GM21619 (cell line): ENCODE results near the gene RCAN1.

Experiments used
- ATAC-seq: cut with Tn5 transposase; IDR thresholded peaks from one replicate; pipeline ENCODE4 v1.9.1; 2021; ENCODE audit not compliant: unreplicated experiment

The RCAN1 gene

DNA sequence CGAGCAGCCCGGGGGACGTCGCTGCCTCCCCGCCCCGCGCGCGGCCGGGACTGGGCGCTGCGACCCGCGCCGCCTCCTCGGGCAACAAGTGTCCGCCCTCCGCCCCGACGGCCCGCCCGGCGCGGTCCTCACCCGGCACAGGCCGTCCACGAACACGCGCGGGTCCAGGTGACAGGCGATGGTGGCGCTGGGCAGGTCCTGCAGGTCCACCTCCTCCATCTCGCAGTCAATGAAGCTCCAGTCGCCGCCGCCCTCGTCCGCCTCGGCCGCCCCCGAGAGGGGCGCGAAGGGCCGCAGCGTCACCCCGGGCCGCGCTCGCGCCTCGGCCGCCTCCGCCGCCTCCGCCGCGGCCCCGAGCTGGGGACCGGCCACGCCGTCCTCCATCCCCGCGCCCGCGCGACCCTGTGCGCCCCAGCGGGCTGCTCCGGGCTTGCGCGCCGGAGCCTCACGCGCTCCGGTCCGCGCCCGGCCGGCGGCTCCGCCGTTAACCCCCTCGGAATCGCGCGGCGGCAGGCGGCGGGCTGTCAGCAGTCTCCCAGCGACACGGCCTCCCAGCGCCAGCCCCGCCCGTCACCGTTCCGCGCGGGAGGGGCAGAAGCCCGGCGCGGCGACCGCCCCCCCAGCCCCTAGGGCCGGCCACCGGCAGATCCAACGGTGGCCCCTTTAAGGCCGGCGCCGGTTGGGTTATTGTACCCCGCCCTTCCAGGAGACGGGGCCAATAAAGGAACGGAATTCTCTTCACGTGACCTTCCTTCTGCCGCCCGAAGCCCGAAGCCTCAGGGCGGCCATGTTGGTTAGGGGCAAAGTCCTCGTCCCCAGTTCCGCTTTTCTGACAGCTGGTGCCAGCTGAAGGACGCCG, at the start of gene RCAN1:
RCAN1 (minus strand) TSS at position 486 of the 859 bp plus-strand sequence; CDS start at position 384, 102 bp downstream.
- ATAC-seq = peak; percentile 95

DNA sequence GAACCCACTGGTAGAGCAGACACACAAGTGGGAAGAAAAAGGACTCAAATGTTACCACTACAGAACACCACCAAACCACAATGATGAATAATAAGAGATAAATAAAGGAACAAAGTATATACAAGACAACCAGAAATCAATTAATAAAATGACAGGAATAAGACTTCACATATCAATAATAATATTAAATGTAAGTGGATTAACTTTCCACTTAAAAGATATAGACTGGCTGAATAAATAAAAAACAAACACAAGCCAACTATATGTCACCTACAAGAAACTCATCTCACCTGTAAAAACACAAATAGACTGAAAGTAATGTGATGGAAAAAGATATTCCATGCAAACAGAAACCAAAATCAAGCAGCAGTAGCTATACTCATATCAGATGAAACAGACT, 46.9 kb upstream of the RCAN1 start:
- ATAC-seq = no peak

DNA sequence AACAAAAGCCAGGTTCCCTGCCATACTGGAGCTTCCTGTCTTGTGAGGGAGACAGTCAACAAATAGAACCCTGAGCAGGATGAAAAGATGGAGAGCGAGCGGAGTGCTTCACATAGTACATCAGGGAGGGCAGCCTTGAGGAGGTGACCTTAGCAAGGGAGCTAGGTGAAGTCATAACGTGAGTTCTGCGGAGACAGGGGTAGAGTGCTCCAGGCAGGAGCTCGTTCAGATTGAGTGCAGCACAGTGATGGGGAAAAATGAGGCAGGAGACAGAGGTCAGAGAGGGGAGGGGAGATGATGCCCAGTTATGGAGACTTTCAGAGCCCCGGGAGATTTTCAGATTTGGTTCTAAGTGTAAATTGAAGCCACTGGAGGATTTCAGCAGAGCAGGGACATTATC, 38.6 kb upstream of the RCAN1 start:
- no peak for ATAC-seq

- no peak for ATAC-seq
Measured at GRCh38 chr21:34651642-34652041, 36.7 kb upstream of the RCAN1 start.

DNA sequence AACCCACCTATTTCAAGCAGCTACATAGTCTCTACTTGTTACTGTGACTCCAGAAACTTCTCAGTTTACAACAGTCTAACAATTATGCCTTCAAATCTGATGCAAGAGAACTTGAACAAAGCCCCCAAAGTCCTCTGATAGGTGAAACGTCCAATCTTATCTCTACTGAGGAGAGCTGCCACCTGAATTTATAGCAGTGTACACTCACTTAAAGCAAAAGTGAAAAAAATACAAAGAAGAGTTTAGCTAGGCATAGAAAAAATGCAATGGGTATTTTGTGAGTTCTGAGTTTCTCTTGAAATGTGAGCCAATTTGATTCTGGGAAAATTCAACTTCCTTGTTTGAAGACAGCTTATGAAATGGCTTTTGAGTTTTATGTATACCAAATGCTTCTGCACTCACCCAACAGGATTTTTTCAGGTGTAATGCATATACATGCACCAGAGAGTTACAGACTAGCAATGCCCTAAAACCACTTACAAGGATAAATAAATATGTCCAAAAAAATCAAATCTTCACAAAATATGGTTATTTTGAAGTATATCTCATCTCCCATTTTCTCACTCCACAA, 36.0 kb upstream of the RCAN1 start:
- no peak for ATAC-seq

GRCh38 chr21:34649400-34649799, 34.5 kb upstream of the RCAN1 start:
- ATAC-seq = no peak

DNA sequence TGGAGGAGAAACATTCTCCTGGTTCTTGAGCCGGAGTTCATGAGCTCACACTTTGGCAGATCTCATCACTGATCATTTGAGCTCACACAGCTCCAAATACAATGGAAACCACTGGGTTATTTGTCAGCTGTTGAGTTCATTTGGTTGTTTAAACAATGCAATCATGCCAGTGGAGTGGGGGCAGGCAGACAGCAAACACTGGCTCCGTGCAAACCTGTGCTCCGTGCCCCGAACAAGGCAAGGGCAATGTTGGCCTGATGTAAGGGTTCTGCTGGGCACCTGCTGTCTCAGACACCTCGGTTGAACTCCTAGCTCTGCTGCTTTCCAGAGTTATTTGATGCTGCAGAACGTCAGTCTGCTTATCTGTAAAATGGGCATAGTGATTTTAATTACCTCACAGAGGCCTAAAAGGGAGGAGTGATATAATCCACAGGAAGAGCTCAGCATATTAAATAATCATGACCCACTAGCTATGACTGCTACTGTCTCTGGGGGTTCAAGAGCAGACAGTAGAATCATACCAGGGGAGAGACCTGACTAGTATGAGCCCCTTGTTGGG, 33.9 kb upstream of the RCAN1 start:
- ATAC-seq = no peak

- ATAC-seq = no peak
Measured at GRCh38 chr21:34647555-34647954, 32.6 kb upstream of the RCAN1 start.

DNA sequence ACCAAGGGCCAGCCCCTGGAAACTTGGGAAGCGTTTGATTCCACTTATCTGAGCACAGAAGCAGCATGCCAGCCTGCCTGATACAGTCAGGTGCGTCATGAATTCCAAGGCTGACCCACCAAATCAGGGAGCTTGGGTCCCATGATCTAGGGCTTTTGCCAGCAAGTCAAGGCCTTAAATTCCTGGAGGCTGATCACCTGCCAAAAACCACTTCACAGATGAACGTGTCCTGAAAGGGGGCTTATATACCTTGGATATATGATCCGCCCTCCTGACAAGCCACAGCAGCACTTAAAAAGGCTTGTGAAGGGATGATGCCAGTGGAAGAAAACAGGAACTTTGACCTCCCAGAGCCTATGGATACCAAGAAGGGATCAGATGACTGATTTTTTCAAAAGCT, 29.9 kb upstream of the RCAN1 start:
- no peak for ATAC-seq

DNA sequence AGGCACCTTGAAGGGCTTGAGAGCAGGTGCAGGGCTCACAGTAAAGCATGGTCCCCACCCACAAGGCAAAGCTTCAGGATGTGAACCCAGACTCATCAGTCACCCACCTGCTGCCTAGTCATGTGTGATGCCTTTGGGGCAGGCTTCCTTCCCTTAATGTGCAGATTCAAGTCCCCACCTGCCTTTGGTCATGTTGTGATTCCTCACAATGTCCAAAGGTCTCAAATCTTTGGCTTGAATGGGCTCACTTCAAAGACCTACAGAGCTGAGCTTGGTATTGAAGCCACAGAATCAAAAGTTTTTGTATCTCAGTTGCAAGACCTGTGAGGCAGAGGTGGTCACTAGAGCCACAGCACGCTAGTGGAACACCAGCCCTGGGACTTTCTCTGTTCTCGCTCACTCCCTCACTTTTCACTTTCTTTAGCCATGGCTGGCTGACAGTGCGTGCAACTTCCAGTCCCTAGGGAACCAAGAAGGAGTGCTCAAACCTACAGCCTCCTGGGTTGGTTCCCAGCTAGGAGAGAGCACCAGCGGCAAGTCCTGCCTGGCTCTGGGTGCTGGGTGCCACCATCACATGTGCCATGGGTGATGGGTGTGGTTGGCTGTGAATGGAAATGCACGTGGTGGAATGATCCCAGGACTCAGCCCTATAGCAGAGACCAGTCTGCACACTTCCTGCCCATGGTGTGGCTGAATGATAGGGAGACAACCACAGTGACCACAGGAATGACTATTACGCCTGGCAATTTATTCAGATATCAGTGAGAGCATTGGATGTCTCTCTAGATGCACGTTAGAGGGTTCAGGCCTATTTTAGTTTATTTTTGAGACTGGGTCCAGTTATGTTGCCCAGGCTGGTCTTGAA, 27.5 kb upstream of the RCAN1 start:
- peak; percentile 61 for ATAC-seq

GRCh38 chr21:34640858-34641257, 25.9 kb upstream of the RCAN1 start:
- no peak for ATAC-seq

- ATAC-seq = peak; percentile 33
Measured at GRCh38 chr21:34639882-34640788, 25.2 kb upstream of the RCAN1 start.

- ATAC-seq = no peak
Measured at GRCh38 chr21:34639250-34639649, 24.3 kb upstream of the RCAN1 start.

DNA sequence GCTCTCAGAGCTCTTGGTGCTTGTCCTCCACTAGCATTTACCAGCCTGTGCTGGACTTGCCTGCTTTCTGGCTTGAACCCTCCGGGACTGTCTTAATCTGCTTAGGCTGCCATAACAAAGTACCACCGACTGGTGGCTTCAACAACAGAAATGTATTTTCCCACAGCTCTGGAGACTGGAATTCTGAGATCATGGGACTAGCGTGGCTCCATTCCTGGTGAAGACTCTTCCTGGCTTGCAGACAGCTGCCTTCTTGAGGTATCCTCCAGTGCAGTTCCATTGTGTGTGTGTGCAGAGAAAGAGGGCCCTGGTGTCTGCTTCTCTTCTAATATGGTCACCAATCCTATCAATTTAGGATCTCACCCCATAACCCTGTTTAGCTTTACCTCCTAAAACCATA, 22.0 kb upstream of the RCAN1 start:
- no peak for ATAC-seq

DNA sequence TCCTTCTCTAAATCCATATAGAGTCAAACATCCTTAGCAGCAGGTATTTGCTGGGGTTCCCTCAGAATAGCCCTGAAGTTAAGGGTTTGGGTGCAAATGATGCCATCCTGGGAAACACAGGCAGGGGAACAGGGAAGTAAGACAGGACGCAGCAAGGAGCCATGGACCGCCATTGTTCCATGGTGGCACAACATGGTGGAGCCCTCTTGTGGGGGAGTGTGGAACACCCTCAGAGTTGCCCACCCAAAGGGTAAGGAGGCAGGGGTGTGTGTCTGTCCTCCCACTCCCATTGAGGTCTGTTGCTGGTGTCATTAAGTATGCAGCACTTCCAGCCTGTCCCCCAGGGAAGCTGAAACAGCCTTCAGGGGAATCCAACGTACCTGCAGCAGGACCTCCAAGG, 20.4 kb upstream of the RCAN1 start:
- ATAC-seq = no peak

DNA sequence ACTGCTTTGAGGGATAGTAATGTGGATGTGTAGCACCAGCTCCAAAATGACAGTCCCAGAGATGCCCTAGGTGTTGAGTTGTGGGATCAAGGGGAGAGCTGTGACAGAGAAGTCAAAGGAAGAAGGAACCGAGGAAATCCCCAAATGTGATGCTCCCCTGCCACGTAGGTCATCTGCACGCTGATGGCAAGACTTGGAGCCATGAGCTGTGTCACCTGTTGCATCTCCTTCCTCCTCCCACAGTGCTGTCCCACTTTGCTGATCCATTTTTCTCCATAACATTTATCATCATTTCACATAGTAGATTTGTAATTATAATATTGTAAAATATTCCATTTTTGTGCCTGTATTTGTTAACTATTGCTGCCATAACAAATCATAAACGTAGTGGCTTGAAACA, 17.6 kb upstream of the RCAN1 start:
- ATAC-seq = no peak

- ATAC-seq = no peak
Measured at GRCh38 chr21:34630536-34631143, 15.7 kb upstream of the RCAN1 start.

DNA sequence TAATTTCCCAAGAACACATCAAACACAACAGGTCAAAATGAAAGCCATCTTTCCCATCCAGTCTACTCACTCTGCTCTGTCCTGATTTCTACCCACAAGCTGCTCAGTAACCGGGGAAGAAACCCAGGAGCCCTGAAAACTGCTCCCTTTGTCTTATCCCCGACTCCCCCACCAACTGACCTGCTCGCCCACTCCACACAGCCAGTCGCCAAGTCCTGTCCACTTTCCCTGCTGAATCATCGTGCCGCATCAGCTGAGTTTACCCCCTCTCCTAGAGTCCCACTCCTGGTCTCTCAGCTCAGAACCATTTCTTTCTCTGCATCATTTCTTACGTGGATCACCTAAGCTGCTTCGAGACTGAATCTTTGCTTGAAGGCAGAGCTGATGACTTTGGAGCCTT, 11.2 kb upstream of the RCAN1 start:
- ATAC-seq = no peak

DNA sequence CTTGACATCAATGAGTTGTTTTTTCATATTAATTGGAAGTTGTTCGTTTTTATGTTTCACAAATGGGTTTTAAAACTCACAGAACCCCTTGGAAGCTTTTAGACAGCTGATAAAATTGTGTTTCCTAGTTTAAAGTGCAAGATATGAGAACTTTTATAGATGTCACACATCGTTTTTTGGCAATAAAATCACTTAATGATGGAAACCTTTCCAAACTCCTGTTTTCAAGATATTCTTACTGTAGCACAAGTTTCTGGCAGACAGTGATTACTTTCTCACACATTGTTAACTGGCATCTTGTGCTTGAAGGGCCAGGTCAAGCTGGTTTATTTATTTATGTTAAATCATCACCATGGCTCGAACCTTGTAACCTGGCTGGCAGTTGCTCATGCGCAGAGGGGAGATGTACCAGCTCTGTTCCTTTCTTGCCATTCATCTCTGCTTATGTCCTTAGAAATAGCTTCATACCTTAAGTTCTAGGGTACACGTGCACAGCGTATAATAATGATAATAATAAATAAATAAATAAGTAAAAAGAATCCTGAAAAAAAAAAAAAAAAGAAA, 10.2 kb upstream of the RCAN1 start:
- no peak for ATAC-seq

GRCh38 chr21:34623516-34623915, 8.6 kb upstream of the RCAN1 start:
- ATAC-seq = no peak
